Activated CD8-positive, alpha-beta T cell treated with anti-CD3 and anti-CD28 coated beads, Interleukin-2, amount 10 ng/mL, durations not matched to agents 7 days and 5 days (primary cell): ENCODE results near the gene IFNAR1. TPM values are rescaled to one million over a fixed set of nuclear protein-coding genes. Genes with fewer than 3 reads are reported as not detected.
"Not testable (repeated sequence)": the region's sequence is repeated elsewhere in the genome, so short reads cannot be mapped to it uniquely, and the experiment has no call there.

Experiments used
- ATAC-seq: fragments of 150-1000 bp; cut with Tn5 transposase; one replicate; pipeline ENCODE4 v1.10.0; 2021; ENCODE audit warnings: moderate library complexity
- CTCF ChIA-PET: fragments of 350-600 bp; sonication (Branson Sonifier 250); formaldehyde crosslinking; loops from one replicate; lab custom pipeline; 2021; ENCODE audit warnings: antibody characterized with exemption; lab: Charles Lee
- POLR2A ChIA-PET: fragments of 350-600 bp; sonication (Branson Sonifier 250); formaldehyde crosslinking; loops from one replicate; lab custom pipeline; 2021; ENCODE audit warnings: antibody characterized with exemption; lab: Charles Lee
- DNase-seq: peaks from one replicate; pipeline ENCODE4 v3.0.0-alpha.2; 2020
- H3K27ac Mint-ChIP-seq: one replicate; pipeline ENCODE4 v1.8.0; 2021; ENCODE audit warnings: mild to moderate bottlenecking, mixed read lengths
- H3K27me3 Mint-ChIP-seq: one replicate; pipeline ENCODE4 v1.8.0; 2021; ENCODE audit warnings: low read depth, mixed read lengths
- H3K36me3 Mint-ChIP-seq: one replicate; pipeline ENCODE4 v1.8.0; 2021; ENCODE audit warnings: low read depth, mixed read lengths
- H3K4me1 Mint-ChIP-seq: one replicate; pipeline ENCODE4 v1.8.0; 2021; ENCODE audit warnings: low read depth, mixed read lengths
- H3K4me3 Mint-ChIP-seq: one replicate; pipeline ENCODE4 v1.8.0; 2021; ENCODE audit warnings: mild to moderate bottlenecking, mixed read lengths
- H3K9me3 Mint-ChIP-seq: one replicate; pipeline ENCODE4 v1.8.0; 2022; ENCODE audit warnings: mixed read lengths; ENCODE audit not compliant: insufficient read depth
- total RNA-seq, 2 experiments: library from RNA; stranded (reverse); gene quantifications; one replicate each; pipeline ENCODE4 v1.2.3, GENCODE V29; 2021

IFNAR1 gene
- total RNA-seq, 2 experiments from 2014 or later, result 32.5 to 35.4 TPM

DNA sequence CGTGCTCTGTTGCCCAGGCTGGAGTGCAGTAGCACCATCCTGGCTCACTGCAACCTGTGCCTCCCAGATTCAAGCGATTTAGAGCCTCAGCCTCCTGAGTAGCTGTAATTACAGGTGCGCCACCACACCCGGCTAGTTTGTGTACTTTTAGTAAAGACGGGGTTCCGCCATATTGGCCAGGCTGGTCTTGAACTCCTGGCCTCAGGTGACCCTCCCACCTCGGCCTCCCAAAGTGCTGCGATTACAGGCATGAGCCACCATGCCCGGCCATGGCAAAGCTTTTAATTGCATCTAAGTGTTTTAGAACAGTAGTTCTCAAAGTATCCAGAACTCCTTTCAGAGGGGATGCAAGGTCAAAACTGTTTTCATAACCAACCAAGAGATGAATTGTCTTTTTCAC, 53.3 kb downstream of the IFNAR1 start:
- peaks cover 19% of the 10 kb centered on the region for H3K27me3 Mint-ChIP-seq

DNA sequence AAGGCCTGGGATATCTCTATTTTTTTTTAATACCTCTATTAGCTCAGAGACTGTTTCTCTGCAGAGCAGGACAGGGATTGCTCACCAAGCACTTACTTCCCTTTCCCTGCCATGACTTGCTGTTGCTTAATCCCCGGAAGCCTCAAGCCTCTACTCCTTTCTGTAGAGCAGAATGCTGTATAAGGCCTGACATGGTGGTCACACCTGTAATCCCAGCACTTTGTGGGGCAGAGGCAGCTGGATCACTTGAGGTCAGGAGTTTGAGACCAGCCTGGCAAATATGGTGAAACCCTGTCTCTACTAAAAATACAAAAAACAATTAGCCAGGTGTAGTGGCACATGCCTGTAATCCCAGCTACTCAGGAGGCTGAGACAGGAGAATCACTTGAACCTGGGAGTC, 55.2 kb downstream of the IFNAR1 start:
- not testable (repeated sequence) for H3K4me3 Mint-ChIP-seq, DNase-seq, ATAC-seq, H3K9me3 Mint-ChIP-seq, H3K36me3 Mint-ChIP-seq
- Mint-ChIP-seq H3K27me3 (peaks cover 19% of the 10 kb centered on the region), H3K4me1 (peaks cover 69% of the 10 kb centered on the region), H3K27ac (peak overlapping the region; percentile 81)
- ChIA-PET POLR2A (interaction anchor here (0.7 to 1.1 kb wide), 2 partner anchors 18 to 140 kb away, joined by 3 read pairs; no protein-coding TSS in a partner anchor), CTCF (interaction anchor here (0.7 to 5.3 kb wide), 10 partner anchors 11 to 183 kb away, joined by 3 to 33 read pairs (median 4); partner anchors contain the start of gene IFNAR1)

More for the DNA sequence above, 53.3 kb downstream of the IFNAR1 start:
- no peak overlapping the region for H3K27ac Mint-ChIP-seq
- H3K9me3 Mint-ChIP-seq, result no peaks in the 10 kb centered on the region
- peaks cover 60% of the 10 kb centered on the region for H3K4me1 Mint-ChIP-seq
- no peaks in the 10 kb centered on the region for H3K36me3 Mint-ChIP-seq
- DNase-seq, result no peak
- ChIA-PET CTCF (interaction anchor here (0.6 to 5.3 kb wide), 7 partner anchors 16 to 181 kb away, joined by 3 to 33 read pairs (median 3); partner anchors contain the start of gene IFNAR1), POLR2A (interaction anchor here (1.0 kb wide), 1 partner anchor 24 kb away, joined by 3 read pairs; no protein-coding TSS in a partner anchor)
- no peak overlapping the region for H3K4me3 Mint-ChIP-seq
- ATAC-seq, result no peak

DNA sequence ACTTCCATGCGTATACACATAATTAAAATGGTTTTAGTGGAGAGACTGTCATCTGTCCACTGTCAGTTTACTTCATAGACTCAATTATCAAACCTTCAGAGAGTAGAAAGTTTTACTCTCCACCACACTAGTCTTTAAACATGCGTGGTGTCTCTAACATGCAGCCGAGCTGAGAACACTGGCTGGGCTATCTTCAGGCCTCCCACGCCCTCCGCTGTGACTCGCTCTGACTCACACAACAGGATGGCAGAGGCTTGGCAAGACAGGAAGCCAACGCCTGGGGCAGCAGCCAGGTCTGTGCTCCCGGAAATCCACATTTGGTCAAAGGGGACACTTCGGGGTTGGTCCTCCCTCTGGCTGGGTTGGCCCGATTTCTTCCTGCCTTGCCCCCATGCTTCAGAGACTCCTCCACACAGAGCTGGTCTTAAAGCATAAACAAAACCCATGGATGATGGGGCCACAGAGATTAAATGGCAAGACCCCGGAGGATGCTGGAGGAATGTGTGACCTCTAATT, 55.8 kb downstream of the IFNAR1 start:
- no peaks in the 10 kb centered on the region for H3K9me3 Mint-ChIP-seq
- ATAC-seq, result peak; percentile 79
- peaks cover 69% of the 10 kb centered on the region for H3K4me1 Mint-ChIP-seq
- POLR2A ChIA-PET, result interaction anchor here (1.1 kb wide), 2 partner anchors 140 to 142 kb away, joined by 3 to 4 read pairs; no protein-coding TSS in a partner anchor
- peak; percentile 89 for DNase-seq
- CTCF ChIA-PET, result interaction anchor here (0.9 to 5.3 kb wide), 9 partner anchors 12 to 184 kb away, joined by 3 to 33 read pairs (median 4); partner anchors contain the start of genes IFNAR1 and TMEM50B
- peak overlapping the region; percentile 6 for H3K4me3 Mint-ChIP-seq
- H3K36me3 Mint-ChIP-seq, result no peaks in the 10 kb centered on the region
- H3K27ac Mint-ChIP-seq, result peak overlapping the region; percentile 81
- peaks cover 23% of the 10 kb centered on the region for H3K27me3 Mint-ChIP-seq

DNA sequence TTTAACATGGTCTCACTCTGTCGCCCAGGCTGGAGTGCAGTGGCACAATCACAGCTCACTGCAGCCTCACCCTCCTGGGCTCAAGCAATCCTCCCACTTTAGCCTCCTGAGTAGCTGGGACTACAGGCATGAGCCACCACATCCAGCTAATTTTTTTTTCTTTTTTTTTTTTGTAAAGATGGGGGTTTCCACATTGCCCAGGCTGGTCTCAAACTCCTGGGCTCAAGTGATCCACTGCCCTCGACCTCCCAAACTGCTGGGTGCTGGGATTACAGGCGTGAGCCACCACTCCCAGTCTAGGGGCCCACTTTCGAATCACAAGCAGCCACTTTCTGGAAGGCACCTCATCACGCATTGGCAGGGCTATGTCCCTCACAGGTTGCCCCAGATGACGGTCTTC, 56.6 kb downstream of the IFNAR1 start:
- H3K36me3 Mint-ChIP-seq, H3K4me3 Mint-ChIP-seq, ATAC-seq, H3K9me3 Mint-ChIP-seq, DNase-seq: not testable (repeated sequence)
- CTCF ChIA-PET, result interaction anchor here (1.2 to 5.3 kb wide), 4 partner anchors 20 to 185 kb away, joined by 4 to 33 read pairs (median 7); no protein-coding TSS in a partner anchor
- peaks cover 30% of the 10 kb centered on the region for H3K27me3 Mint-ChIP-seq
- POLR2A ChIA-PET, result interaction anchor here (1.1 kb wide), 1 partner anchor 143 kb away, joined by 4 read pairs; no protein-coding TSS in a partner anchor
- H3K4me1 Mint-ChIP-seq, result peaks cover 74% of the 10 kb centered on the region
- H3K27ac Mint-ChIP-seq, result peak overlapping the region; percentile 81

DNA sequence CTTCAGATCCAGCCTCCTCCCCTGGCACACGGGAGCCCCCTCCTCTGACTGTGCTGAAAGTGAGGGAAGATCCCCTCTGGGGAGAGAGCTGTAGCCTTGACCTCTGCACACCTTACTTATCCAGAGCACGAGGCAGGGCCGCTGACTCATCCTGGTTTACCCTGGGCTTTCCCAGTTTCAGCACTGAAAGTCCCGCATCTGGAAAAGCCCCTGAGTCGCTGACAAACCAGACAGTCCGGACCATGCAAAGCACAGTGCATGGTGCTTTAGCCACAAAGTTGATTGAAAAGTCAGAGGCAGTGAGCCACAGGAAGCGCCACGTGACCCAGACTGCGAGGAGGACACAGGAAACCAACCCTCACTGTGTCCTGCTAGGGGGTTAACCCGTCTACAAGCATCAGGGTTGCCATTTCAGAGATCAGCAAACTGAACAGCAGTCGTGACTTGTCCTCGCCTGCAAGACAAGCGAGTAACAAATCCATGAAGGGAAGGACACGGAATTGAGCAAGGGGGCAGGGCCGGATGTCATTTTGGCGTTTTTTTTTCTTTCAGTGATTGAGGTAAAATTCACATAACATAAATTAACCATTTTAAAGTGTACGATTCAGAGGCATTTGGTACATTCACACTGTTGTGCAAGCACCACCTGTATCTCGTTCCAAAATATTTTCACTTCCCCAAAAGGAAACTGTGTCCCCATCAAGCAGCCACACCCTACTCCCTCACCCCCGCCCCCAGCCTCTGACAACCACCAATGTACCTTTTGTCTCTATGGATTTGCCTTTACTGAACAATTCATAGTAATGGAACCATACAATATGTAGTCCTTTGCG, 58.5 kb downstream of the IFNAR1 start:
- no peaks in the 10 kb centered on the region for H3K9me3 Mint-ChIP-seq

DNA sequence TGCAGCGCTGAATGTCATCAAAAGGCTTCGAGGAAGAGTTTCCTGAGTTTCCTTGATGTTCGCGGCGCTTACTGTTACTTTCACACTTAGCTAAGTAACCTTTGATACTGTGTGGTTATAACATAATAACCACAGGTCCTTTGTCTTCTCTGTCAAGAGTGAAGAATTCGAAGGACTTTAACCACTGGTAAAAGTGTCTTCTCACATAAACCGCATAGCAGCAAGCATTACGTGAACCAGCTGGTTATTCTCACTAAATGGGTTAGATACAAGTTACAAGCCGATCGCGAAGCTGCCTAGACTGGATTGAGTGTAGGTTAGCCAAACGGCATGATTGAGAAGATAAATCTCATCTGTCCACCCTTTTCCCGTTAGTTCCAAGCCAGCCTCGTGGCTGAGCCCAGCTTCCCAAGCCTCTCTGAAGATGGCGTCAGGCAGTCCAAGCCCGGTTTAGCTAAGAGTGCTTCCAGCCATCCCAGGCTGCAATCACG, 60.1 kb downstream of the IFNAR1 start:
- POLR2A ChIA-PET, result interaction anchor here (0.6 to 1.5 kb wide), 6 partner anchors 9 to 158 kb away, joined by 3 to 5 read pairs (median 4); partner anchors contain the start of genes IFNAR1, IL10RB and SON
- H3K27me3 Mint-ChIP-seq, result peaks cover 28% of the 10 kb centered on the region
- H3K9me3 Mint-ChIP-seq, result no peaks in the 10 kb centered on the region
- peak; percentile 59 for ATAC-seq
- peak overlapping the region; percentile 55 for H3K4me3 Mint-ChIP-seq
- H3K4me1 Mint-ChIP-seq, result peaks cover 61% of the 10 kb centered on the region
- no peaks in the 10 kb centered on the region for H3K36me3 Mint-ChIP-seq
- CTCF ChIA-PET, result interaction anchor here (0.9 to 3.5 kb wide), 7 partner anchors 9 to 188 kb away, joined by 3 to 36 read pairs (median 6); partner anchors contain the start of gene IFNAR1
- DNase-seq, result peak; percentile 63
- peak overlapping the region; percentile 69 for H3K27ac Mint-ChIP-seq

More for the DNA sequence above, 58.5 kb downstream of the IFNAR1 start:
- ChIA-PET POLR2A (no interaction called here), CTCF (interaction anchor here (3.1 kb wide), 1 partner anchor 186 kb away, joined by 12 read pairs; no protein-coding TSS in a partner anchor)
- Mint-ChIP-seq H3K4me1 (peaks cover 70% of the 10 kb centered on the region), H3K27me3 (peaks cover 25% of the 10 kb centered on the region), H3K4me3 (peak overlapping the region; percentile 72), H3K36me3 (no peaks in the 10 kb centered on the region), H3K27ac (peak overlapping the region; percentile 90)
- ATAC-seq (peak; percentile 51), DNase-seq (peak; percentile 86)

DNA sequence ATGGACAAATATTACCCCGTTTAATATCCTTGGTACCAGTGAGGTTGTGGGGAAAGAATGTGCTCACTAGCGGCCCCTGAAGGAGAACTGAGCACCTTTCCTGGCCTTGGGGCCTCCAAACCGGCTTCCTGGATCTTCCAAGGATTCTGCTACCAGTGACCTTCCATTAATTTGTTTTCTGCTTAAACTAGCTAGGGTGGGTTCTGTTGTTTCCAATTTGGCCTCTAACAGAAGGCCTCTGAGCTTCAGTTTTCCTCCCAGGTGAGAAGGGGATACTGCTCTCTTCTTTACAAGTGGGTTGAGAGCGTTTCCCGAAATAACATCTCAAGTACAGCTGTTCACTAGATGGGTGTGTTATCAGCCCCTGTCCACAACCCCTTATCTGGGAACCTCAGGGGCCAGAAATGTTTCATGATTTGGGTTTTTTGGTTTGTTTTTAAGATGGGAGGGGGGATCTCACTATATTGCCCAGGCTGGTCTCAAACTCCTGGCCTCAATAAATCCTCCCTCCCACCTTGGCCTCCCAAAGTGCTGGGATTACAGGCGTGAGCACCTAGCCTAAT, 61.5 kb downstream of the IFNAR1 start:
- ATAC-seq, result no peak
- Mint-ChIP-seq H3K4me3 (no peak overlapping the region), H3K36me3 (no peaks in the 10 kb centered on the region), H3K27me3 (peaks cover 30% of the 10 kb centered on the region), H3K4me1 (peaks cover 47% of the 10 kb centered on the region), H3K9me3 (no peaks in the 10 kb centered on the region), H3K27ac (no peak overlapping the region)
- ChIA-PET CTCF (interaction anchor here (0.8 to 3.5 kb wide), 3 partner anchors 13 to 62 kb away, joined by 3 to 36 read pairs (median 3); partner anchors contain the start of gene IFNAR1), POLR2A (interaction anchor here (1.5 kb wide), 1 partner anchor 9 kb away, joined by 4 read pairs; no protein-coding TSS in a partner anchor)
- no peak for DNase-seq

DNA sequence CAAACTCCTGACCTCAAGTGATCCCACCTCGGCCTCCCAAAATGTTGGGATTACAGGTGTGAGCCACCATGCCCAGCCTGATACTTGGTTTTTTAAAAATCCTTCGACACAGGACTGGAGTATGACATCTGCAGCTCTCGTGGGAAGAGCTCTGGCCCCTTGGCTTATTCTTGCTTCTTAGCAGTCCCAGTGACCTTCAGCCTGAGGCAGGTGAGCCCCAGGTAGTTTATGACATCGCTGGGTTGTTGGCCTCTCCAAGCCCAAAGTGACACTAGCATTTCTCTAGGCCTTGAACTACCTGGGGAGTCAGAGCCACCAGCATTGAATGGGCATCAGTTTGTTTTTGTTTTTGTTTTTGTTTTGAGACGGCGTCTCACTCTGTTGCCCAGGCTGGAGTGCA, 62.5 kb downstream of the IFNAR1 start:
- Mint-ChIP-seq H3K9me3 (no peaks in the 10 kb centered on the region), H3K36me3 (no peaks in the 10 kb centered on the region), H3K27me3 (peaks cover 36% of the 10 kb centered on the region), H3K4me3 (no peak overlapping the region), H3K27ac (no peak overlapping the region), H3K4me1 (peaks cover 37% of the 10 kb centered on the region)
- ATAC-seq (no peak), DNase-seq (no peak)
- ChIA-PET POLR2A (interaction anchor here (1.5 kb wide), 1 partner anchor 8 kb away, joined by 4 read pairs; no protein-coding TSS in a partner anchor), CTCF (interaction anchor here (2.0 to 3.5 kb wide), 2 partner anchors 26 kb away, joined by 9 to 36 read pairs; no protein-coding TSS in a partner anchor)

DNA sequence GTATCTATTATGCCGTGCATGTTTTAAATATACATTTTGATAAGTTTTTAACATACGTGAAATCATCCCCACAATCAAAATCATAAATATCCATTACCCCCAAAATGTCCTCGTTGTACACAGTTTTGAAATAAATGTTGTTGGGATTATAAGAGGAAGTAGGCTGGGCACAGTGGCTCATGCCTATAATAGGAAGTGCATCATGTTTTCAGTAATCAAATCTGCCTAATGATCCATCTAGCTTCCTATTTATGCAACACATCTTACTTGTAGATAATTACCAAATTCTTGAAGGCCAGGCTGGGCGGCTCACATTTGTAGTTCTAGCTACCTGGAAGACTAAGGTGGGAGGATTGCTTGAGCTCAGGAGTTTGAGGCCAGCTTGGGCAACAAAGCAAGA, 63.4 kb downstream of the IFNAR1 start:
- ChIA-PET POLR2A (no interaction called here), CTCF (interaction anchor here (2.0 kb wide), 1 partner anchor 27 kb away, joined by 9 read pairs; no protein-coding TSS in a partner anchor)
- Mint-ChIP-seq H3K27me3 (peaks cover 41% of the 10 kb centered on the region), H3K4me1 (peaks cover 28% of the 10 kb centered on the region), H3K27ac (no peak overlapping the region), H3K36me3 (no peaks in the 10 kb centered on the region), H3K4me3 (no peak overlapping the region), H3K9me3 (no peaks in the 10 kb centered on the region)
- ATAC-seq (no peak), DNase-seq (no peak)

DNA sequence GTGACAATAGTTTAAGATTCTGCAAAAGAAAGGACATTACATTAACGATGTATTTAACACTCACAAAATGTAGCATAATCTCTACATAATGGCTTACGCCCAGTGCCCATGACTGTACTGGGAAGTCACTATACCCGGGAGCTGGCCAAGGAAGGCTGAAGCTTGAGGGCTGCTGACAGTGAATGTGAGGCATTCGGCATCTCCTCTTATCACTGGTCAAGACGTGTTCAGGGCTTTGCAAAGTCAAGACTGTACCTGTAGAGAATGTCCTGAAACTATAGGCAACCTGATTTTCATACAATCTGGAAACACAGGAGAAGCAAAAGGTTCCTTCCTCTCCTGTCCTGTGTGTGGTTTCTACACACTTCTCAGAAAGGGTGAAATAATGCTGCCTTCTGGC, 65.7 kb downstream of the IFNAR1 start:
- Mint-ChIP-seq H3K9me3 (no peaks in the 10 kb centered on the region), H3K27ac (no peak overlapping the region), H3K27me3 (peaks cover 43% of the 10 kb centered on the region), H3K36me3 (no peaks in the 10 kb centered on the region), H3K4me3 (no peak overlapping the region), H3K4me1 (peaks cover 7% of the 10 kb centered on the region)
- ChIA-PET POLR2A (no interaction called here), CTCF (no interaction called here)
- no peak for DNase-seq
- no peak for ATAC-seq

DNA sequence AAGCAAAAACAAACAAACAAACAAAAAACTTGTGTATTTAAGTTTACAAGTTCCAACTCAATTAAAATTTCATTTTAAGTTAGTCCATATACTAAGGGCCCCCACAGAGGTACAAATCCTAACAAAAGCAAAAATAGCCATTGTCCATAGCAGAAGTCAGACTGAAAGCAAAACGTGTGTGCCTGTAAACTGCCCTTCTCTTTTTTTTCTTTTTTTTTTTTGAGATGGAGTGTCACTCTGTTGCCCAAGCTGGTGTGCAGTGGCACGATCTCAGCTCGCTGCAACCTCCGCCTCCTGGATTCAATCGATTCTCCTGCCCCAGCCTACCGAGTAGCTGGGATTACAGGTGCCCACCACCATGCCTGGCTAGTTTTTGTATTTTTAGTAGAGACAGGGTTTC, 66.9 kb downstream of the IFNAR1 start:
- Mint-ChIP-seq H3K27me3 (peaks cover 37% of the 10 kb centered on the region), H3K4me1 (no peaks in the 10 kb centered on the region), H3K27ac (no peak overlapping the region), H3K9me3 (no peaks in the 10 kb centered on the region), H3K4me3 (no peak overlapping the region), H3K36me3 (no peaks in the 10 kb centered on the region)
- POLR2A ChIA-PET, result no interaction called here
- ATAC-seq, result no peak
- no peak for DNase-seq
- CTCF ChIA-PET, result no interaction called here
